GM18909 (cell line): ENCODE results near the gene KIAA1755.

Experiments used
- ATAC-seq: cut with Tn5 transposase; IDR thresholded peaks from one replicate; pipeline ENCODE4 v1.9.1; 2021; ENCODE audit warnings: mild to moderate bottlenecking; ENCODE audit not compliant: unreplicated experiment, poor library complexity

KIAA1755 gene

GRCh38 chr20:38222923-38223742 is 37.4 kb downstream of the KIAA1755 start:
- no peak for ATAC-seq

DNA sequence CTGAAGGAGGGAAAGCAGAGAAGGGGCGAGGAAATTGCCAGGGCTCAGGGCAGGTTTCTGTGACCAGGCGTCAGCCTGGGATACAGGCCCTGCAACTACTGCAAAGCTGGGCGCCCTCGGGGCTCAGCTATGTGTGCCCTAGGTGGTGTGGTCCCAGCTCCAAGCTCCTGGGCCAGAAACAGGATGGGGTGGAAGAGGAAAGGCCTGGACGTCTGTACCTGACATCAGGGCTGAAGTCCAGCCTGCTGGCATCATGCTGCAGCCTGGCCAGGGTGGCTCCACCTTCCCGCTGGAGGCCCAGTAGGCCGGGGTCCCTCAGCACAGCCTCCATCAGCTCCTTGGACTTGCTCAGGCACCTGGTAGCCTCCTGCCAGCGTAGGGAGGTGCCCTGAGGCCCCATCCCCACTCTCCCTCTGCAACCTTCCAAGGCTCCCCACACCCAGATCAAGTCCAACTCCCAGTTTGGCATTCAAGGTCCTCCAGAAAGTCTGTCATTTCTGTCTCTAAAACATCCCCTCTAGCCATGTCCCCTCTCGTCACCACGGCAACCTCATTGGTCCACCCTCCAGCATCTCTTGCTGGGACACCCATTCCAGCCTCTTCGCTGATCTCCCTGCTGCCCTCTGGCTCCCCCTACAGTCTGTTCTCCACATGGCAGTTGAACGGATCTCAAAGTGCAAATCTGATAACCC is 38.2 kb downstream of the KIAA1755 start:
- no peak for ATAC-seq

GRCh38 chr20:38221119-38221589 is 39.4 kb downstream of the KIAA1755 start:
- ATAC-seq, result no peak

GRCh38 chr20:38220587-38221118 is 39.9 kb downstream of the KIAA1755 start:
- no peak for ATAC-seq

DNA sequence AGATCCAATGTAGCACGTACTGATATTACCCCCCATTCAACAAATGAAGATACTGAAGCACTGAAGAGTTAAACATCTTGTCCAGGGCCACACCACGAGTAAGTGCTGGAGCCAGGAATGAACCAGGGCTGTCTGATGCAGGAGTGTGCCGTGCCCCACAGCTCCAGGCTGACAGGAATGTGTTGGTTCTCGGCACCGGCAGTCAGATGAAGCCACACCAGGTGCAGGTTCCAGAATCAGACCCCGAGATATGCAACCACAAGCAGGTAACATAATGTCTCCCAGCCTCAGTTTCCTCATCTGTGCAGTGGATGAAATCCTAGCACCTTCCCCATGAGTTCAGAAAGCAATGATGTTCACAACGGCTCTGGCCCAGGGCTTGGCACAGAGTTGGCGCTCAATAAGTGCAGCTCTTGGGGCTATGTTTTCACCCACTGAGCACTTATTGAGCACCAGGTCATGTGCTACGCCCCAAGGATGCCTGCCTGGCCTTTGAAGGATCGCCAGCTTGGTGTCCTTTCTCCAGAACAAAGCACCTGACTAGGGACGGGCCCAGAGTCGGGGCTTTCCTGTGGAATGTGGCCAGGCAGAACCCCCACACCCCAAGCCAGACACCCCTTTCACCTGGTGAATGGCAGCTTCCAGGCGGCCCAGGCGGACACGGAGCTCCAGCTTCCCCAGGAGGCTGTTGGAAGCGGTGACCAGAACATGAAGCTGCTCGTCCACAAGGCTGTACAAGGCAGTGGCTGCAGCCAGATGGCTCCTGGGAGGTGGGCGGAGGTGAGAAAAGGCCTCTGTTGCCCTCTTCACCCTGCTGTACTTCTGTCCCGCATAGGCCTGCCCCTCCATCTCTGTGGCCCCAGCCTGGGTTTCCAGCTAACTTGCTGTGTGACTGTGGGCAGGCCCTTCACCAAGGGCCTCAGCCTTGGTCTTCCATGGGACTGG is 41.3 kb downstream of the KIAA1755 start:
- ATAC-seq, result no peak

GRCh38 chr20:38218566-38218885 is 42.0 kb downstream of the KIAA1755 start:
- no peak for ATAC-seq

DNA sequence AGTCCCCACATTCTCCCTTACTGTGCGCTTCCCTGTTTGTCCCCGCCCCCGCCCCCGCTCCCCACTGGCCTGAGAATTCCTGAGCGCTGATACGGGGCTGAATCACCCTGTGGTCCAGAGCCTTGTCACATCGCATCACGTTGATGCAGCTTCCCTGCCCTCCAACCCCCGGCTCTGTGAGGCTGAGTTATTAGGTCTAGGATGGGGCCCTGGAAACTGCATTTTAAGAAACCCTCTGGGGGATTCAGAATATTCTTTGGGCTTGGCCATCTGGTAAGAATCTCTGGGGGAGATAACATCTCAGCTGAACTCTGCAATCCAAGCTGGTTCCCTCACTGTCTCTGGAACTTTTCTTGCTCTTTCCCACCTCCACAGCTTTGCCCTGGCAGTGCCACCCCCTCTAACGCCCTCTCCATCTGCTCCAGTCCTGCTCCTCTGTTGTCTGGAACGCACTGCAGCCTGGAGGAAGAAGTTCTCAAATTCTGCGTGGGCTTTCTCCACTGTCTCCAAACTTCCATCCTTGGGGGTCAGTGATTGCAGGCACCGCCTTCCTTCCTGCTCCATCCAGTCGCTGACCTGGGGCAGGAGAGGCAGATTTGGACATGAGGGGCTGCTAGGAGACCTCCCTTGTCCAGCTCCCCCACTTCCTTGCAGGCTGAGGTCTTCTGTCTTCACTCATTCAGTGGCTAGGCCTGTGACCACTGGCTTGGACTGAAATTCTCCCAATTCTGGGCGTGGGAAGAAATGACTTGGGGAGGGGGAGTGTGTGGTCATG is 42.6 kb downstream of the KIAA1755 start:
- no peak for ATAC-seq

- ATAC-seq, result no peak
Measured at GRCh38 chr20:38216746-38217595, 43.6 kb downstream of the KIAA1755 start.

- ATAC-seq, result no peak
Measured at GRCh38 chr20:38216201-38216600, 44.3 kb downstream of the KIAA1755 start.

GRCh38 chr20:38215194-38216182 is 45.0 kb downstream of the KIAA1755 start:
- ATAC-seq, result no peak

- ATAC-seq, result no peak
Measured at GRCh38 chr20:38214256-38215193, 46.0 kb downstream of the KIAA1755 start.

DNA sequence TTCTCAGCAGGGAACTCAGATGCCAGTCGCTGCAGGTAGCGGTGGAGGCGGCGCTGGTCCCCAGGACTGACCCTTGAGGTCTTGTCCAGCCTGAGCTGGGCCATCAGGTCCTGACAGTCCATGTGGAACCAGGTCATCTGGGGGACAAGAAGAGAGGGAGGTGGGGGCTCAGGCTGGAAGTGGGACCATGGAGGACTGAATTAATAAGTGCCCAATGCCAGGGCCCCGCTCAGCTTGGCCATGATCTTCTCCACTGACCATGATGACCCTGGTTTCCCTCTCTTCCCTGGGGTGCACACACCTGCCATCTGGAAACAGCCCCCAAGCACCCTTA is 47.0 kb downstream of the KIAA1755 start:
- ATAC-seq, result no peak

GRCh38 chr20:38212806-38213606 is 47.5 kb downstream of the KIAA1755 start:
- ATAC-seq, result no peak

- ATAC-seq, result no peak
Measured at GRCh38 chr20:38211200-38212097, 49.1 kb downstream of the KIAA1755 start.

GRCh38 chr20:38210741-38211140 is 49.8 kb downstream of the KIAA1755 start:
- ATAC-seq, result no peak
